ENCODE data around the gene P2RX7.
A peak's percentile ranks its signal among the peaks of the same experiment; 100 is the strongest.

Gene P2RX7

DNA sequence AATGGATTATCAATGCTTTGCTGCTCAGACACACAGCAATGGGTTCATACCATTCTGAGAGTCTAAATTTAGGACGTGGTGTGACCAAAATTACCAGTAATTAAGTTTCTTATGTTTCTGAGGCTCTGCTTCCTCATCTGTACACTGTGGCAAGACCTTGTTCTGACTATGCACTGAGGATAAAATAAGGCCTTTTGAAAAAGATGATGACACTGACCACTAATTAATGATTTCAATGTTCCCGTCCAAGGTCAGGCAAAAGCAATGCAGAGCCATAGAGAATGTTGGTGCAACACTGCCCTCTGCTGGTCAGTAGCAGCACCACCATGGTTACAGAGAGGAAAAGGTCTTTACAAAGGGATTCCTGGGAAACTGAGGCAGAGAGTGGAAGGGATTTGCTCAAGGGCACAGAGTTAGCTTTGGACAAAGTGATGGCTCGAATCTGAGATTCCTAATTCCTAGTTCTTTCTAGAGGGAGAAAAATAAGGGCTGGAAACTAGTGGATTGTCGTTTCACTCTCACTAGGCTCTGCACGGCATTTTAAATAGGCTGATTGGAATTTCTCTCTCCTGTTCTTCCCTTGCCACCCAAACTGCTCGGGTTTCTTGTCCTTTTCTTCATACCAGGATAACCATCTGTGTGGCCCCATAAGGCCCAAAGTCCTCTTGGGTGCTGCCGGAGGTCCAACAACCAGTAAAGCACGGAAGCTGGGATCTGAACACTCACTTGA, 22.3 kb upstream of the P2RX7 start:
- DNase-seq: peak; percentile 32

DNA sequence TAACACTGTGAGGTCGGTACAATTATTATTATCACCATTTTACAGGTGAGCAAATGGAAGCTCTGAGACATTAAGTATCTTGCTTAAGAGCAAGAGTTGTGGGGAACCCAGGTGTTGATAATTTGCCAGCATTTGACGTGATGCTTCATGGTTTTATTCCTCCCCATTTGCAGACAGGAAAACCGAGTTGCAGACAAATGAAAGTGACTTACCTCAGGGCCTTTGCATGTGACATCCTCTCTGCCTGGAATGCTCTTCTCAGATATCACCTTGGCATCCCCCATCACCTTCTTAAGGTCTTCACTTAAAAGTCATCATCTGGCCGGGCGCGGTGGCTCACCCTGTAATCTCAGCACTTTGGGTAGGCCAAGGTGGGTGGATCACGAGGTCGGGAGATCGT, 21.0 kb upstream of the P2RX7 start:
- no peak for DNase-seq

- DNase-seq: no peak
Measured at GRCh38 chr12:121112496-121112895, 20.2 kb upstream of the P2RX7 start.

GRCh38 chr12:121113057-121113456, 19.6 kb upstream of the P2RX7 start:
- DNase-seq: no peak

- no peak for DNase-seq
Measured at GRCh38 chr12:121114019-121114639, 18.5 kb upstream of the P2RX7 start.

GRCh38 chr12:121114806-121115205, 17.9 kb upstream of the P2RX7 start:
- DNase-seq: no peak

DNA sequence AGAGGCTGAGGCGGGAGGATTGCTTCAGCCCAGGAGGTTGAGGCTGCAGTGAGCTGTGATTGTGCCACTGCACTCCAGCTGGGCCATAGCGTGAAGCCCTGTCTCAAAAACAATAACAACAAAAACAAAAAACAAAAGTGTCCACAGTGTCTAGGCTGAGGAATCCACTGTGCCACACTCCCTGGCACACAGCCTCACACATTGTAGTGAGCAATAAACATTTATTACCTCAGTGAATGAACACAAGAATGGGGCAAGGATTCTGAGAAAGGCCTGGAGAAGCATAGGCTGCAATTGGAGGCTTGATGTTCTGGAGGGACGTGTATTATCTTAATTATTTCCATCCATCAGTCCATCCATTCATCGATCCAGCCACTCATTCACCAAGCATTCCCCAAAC, 17.1 kb upstream of the P2RX7 start:
- DNase-seq: no peak

DNA sequence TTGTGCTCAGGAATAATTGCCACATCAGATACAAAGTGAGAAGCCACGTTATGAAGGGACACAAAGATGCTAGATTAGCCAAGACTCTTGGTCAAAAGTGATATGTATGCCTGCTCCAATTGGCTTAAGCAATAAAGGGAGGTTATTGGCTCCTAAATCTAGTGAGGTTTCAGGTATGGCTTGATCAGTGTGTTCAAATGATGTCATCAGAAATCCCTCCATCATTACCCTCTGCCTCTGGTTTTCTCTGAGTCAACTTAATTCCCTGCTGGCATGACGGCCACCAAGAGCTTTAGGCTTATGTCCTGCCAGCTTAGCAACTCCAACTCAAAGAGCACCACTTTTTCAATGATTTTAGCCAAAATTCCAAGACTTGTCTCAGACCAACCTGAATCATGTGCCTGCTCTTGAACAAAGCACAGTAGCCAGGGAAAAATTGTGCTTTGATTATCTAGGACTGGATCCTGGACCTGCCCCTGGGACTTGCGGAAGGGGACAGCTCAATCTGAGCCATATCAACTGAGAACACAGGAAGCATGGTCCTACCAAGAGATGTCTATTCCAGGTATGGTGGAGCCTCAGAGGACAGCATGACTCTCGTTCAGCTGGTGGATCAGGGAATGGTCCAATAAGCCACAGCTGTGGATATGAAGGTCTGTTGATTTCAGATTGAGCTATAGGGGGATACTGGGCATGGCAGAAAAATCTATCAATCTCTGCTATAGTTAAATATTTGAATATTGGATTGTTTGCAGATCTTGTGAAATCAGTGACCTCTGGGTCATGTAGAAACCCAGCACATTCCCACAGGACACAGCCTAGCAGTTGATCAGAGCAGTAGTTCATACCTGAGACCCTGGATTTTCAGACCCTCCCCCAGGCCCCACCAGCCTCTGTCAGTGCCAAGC, 16.1 kb upstream of the P2RX7 start:
- DNase-seq: no peak

DNA sequence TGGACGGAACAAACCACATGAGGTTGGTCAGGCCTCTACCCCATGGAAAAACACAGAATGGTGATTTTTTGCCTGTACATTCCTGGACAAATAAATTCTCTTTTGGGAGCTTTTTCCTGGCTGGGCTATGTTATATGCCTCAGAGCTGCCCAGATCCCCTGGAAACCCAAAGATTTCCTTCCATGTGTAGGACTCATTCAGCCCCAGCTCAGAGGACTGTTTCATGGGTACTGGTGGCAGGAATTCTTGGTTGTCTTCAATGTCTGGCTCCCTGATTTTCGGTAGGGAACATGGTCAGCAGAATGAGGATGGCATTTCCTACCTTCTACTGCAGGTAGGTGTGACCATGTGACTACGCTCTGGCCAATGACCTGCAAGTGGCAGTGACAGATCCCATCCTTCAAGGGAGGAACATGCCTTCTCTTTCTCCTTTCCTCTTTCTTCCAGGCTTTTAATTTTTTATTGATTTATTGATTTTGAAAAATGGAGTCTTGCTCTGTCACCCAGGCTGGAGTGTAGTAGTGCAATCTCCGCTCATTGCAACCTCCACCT, 15.4 kb upstream of the P2RX7 start:
- DNase-seq: no peak

DNA sequence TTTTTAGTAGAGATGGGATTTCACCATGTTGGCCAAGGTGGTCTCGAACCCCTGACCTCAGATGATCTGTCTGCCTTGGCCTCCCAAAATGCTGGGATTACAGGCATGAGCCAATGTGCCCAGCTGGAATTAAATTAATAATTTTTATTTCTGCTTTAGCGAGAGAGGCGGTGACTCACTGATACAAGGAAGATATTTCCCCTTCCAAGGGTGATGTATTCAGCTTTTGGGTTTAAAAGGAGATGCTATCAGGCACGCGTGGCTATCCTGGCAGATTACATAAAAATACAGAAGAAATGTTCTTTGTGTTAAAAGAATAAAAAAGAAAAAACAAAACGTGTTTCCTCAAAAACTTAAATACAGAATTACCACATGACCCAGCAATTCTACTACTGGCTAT, 12.4 kb upstream of the P2RX7 start:
- no peak for DNase-seq

GRCh38 chr12:121120989-121121755, 11.5 kb upstream of the P2RX7 start:
- DNase-seq: no peak

DNA sequence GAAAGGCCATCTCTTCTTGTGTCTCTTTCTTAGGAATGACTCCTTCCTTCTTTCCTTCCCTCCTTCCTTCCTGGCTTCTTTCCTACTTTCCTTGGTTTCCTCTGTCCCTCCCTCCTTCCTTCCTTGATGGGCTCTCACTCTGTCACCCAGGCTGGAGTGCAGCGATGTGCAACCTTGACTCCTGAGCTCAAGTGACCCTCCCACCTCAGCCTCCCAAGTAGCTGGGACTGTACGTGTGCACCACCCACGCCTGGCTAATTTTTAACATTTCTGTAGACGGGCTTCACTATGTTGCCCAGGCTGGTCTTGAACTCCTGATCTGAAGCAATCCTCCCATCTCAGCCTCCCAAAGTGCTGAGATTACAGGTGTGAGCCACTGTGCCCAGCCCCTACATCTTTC, 10.9 kb upstream of the P2RX7 start:
- no peak for DNase-seq

GRCh38 chr12:121123488-121123887, 9.2 kb upstream of the P2RX7 start:
- DNase-seq: no peak

GRCh38 chr12:121124402-121125109, 8.1 kb upstream of the P2RX7 start:
- DNase-seq: no peak

DNA sequence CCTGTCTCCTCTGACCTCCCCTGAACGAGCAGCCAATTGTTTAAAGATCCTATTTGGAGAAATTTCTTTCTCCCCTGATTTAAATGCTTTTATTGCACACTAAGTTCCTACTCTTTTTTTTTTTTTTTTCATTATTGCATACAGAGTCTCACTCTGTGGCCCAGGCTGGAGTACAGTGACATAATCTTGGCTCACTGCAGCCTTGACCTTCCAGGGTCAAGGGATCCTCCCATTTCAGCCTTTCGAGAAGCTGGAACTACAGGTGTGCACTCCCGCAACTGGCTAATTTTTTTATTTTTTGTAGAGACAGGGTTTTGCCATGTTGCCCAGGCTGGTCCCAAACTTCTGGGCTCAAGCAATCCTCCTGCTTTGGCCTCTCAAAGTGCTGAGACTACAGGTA, 5.2 kb upstream of the P2RX7 start:
- no peak for DNase-seq

DNA sequence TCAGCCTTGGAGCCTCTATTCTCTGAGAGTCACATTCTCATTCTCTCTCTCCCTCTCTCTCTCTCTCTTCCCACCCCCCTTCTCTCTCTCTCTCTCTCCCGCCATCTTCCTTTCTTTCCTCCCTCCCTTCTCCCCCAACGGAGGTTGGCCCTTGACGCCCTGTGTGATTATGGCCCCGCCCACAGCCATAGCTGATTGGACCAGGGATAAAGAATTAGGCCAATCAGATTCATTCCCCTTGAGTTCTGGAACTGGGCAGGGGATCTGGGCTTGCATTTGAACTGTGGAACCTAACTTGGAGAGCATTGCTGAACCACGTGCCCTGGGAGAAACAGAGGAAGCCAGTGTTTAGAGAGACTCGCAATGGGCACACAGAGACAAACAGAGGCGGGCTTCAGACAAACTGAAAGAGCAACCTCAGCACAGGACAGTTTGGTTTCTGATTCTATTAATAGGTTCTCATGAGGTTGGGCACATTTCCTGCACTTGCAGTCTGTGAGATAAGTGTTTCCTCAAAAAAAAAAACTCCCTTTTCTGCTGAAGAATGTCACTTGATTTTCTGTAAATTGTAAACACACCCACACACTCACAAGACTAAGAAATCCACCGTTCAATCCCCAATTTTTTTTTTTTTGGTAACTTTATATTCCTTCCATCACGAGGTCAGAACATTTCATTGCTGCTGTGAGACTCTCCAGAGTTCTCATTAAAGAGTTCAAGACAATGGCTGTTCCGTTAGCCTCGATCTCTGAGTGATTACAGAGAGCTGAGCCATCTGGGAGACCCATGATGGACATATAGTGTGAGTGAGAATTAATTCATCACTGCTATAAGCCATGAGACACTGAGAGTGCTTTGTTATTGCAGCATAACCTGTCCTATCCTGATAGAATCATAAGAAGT, 3.5 kb upstream of the P2RX7 start:
- DNase-seq: no peak

GRCh38 chr12:121129811-121130147, 2.9 kb upstream of the P2RX7 start:
- DNase-seq: no peak

- no peak for DNase-seq
Measured at GRCh38 chr12:121130866-121131373, 1.8 kb upstream of the P2RX7 start.

DNA sequence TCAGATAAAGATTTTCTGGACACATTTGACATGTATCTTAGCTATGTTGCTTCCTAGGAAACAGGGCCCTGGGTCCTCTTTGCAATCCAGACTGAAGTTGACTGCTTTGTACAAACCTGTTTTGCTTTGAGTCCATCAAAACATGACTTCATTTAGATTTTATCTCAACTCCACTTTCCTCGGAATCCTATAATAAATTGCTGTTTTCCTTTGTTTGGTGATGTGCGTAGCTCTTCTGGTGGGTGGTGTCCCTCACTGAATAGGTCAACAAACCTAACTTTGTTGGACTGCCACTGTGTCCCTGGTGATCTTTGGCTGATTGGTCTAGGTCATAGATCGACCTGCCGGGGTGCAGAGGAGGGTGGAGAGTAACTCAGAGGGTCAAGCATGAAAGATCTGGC, 735 bp upstream of the P2RX7 start:
- no peak for DNase-seq

- DNase-seq: no peak
Measured at GRCh38 chr12:121133838-121134237, 1.2 kb downstream of the P2RX7 start.
